K562 (cell line): ENCODE results near the gene MED20. TPM values are rescaled to one million over a fixed set of nuclear protein-coding genes. Genes with fewer than 3 reads are reported as not detected.

Experiments used
- CAMTA2 ChIP-seq: fragments of 250-450 bp; sonication (Bioruptor Pico); conservative IDR thresholded peaks from 2 replicates; pipeline ENCODE4 v1.5.1; 2022
- CCNT2 ChIP-seq: IDR thresholded peaks from 2 replicates; pipeline ENCODE4 v1.6.1; 2011; ENCODE audit warnings: borderline replicate concordance, low read depth, mild to moderate bottlenecking, moderate library complexity, mixed read lengths, low read length; ENCODE audit not compliant: insufficient read length; ENCODE audit errors: extremely low read depth
- HLTF ChIP-seq: fragments of 450-650 bp; IDR thresholded peaks from 2 replicates; pipeline ENCODE4 v1.6.1; 2016
- JUNB ChIP-seq: fragments of 450-650 bp; formaldehyde crosslinking; conservative IDR thresholded peaks from 2 replicates; pipeline ENCODE4 v1.4.0; 2020; ENCODE audit warnings: mild to moderate bottlenecking
- KLF1 ChIP-seq: fragments of 450-650 bp; IDR thresholded peaks from 2 replicates; pipeline ENCODE4 v1.6.1; 2016; ENCODE audit warnings: missing genetic modification characterization, missing compliant biosample characterization
- MEF2D ChIP-seq: conservative IDR thresholded peaks from 2 replicates; pipeline ENCODE4 v1.6.1; 2016; ENCODE audit warnings: low read depth, missing genetic modification characterization, missing compliant biosample characterization
- NBN ChIP-seq: fragments of 450-650 bp; IDR thresholded peaks from 2 replicates; pipeline ENCODE4 v1.6.1; 2016; ENCODE audit warnings: low read depth, mild to moderate bottlenecking
- NFRKB ChIP-seq: fragments of 450-650 bp; IDR thresholded peaks from 2 replicates; pipeline ENCODE4 v1.6.1; 2016; ENCODE audit warnings: low read depth
- PHB ChIP-seq: fragments of 250-450 bp; sonication (Bioruptor Pico); IDR thresholded peaks from 2 replicates; pipeline ENCODE4 v1.5.0; 2021
- RBBP5 ChIP-seq: fragments of 200-600 bp; sonication (generic); IDR thresholded peaks from 2 replicates; pipeline ENCODE4 v1.6.1; 2012; ENCODE audit warnings: borderline replicate concordance, mild to moderate bottlenecking, low read length, control low read depth, inconsistent platforms; ENCODE audit not compliant: insufficient read depth, poor library complexity, severe bottlenecking
- RHOXF2B ChIP-seq: fragments of 250-450 bp; sonication (Bioruptor Pico); conservative IDR thresholded peaks from 2 replicates; pipeline ENCODE4 v1.5.1; 2021
- SPI1 ChIP-seq: IDR thresholded peaks from 2 replicates; pipeline ENCODE4 v1.6.1; 2011; ENCODE audit warnings: low read depth, low read length, control low read depth, borderline replicate concordance
- STAG1 ChIP-seq: sonication (generic); formaldehyde crosslinking; IDR thresholded peaks from 2 replicates; pipeline ENCODE4 v1.5.0; 2020; ENCODE audit warnings: missing genetic modification reagents, borderline replicate concordance
- TAF7 ChIP-seq: fragments of 450-650 bp; IDR thresholded peaks from 2 replicates; pipeline ENCODE4 v1.6.1; 2016; ENCODE audit warnings: missing genetic modification characterization, missing compliant biosample characterization
- TEAD4 ChIP-seq, 2 experiments: sonication (generic) in 1 of 2; formaldehyde crosslinking in 1 of 2; IDR thresholded peaks; 2 replicates each; pipeline versions ENCODE4 v1.6.1 to v1.8.0; 2012 to 2022; ENCODE audit warnings: borderline replicate concordance in 1 of 2, inconsistent platforms in 1 of 2, low read length in 1 of 2, mild to moderate bottlenecking in 1 of 2, missing genetic modification reagents in 1 of 2
- XRCC5 ChIP-seq: fragments of 200-400 bp; formaldehyde crosslinking; IDR thresholded peaks from 2 replicates; pipeline ENCODE4 v1.6.1; 2017; ENCODE audit warnings: low read depth, mild to moderate bottlenecking, low read length
- ZNF197 ChIP-seq: fragments of 200-800 bp; sonication (Bioruptor generic); IDR thresholded peaks from 2 replicates; pipeline ENCODE4 v1.6.1; 2016; ENCODE audit warnings: low read depth, missing genetic modification characterization, missing compliant biosample characterization
- polyA plus RNA-seq, 8 experiments: library from polyadenylated mRNA; depleted of rRNA in 4 of 8; stranded (reverse) in 5 of 8; unstranded in 3 of 8; fragments of >200 nt; fragmentation: Nextera tagmentation in 2 of 8; fragmentation: Illumina TruSeq in 1 of 8; extraction: Ambion mirVana in 2 of 8; extraction: Trizol in 1 of 8; gene quantifications; 2 replicates each; pipeline versions ENCODE4 v1.2.1 to v1.2.3, GENCODE V29; 2011 to 2014; ENCODE audit warnings: inconsistent platforms in 1 of 8, missing spikeins in 1 of 8
- total RNA-seq, 7 experiments: library from RNA; depleted of rRNA in 6 of 7; stranded (reverse); fragments of >200 nt in 6 of 7; fragmentation: Illumina TruSeq in 2 of 7; extraction: Trizol in 2 of 7; gene quantifications; 2 replicates each; pipeline versions ENCODE4 v1.2.1 to v1.2.3, GENCODE V29; 2011 to 2021; ENCODE audit warnings: low replicate concordance in 1 of 7
- TF ChIP-seq, protein P1 (sequence below), 2 experiments: fragments of 450-650 bp in 1 of 2; sonication (generic) in 1 of 2; formaldehyde crosslinking in 1 of 2; IDR thresholded peaks in 1 of 2; conservative IDR thresholded peaks in 1 of 2; 2 replicates each; pipeline versions ENCODE4 v1.6.1 to v1.8.1; 2016 to 2023; ENCODE audit warnings: mild to moderate bottlenecking in 2 of 2, moderate library complexity in 2 of 2, inconsistent platforms in 1 of 2, missing genetic modification reagents in 1 of 2
- TF ChIP-seq, protein P2 (sequence below): fragments of 250-450 bp; sonication (Bioruptor Pico); IDR thresholded peaks from 2 replicates; pipeline ENCODE4 v1.9.0; 2021; ENCODE audit warnings: mild to moderate bottlenecking, inconsistent platforms
- TF ChIP-seq, protein P3 (sequence below), 2 experiments: fragments of 450-650 bp in 1 of 2; sonication (generic) in 1 of 2; formaldehyde crosslinking; conservative IDR thresholded peaks; 2 replicates each; pipeline versions ENCODE4 v1.4.0 to v1.8.1; 2020 to 2022; ENCODE audit warnings: mild to moderate bottlenecking in 1 of 2, missing genetic modification reagents in 1 of 2
- TF ChIP-seq, protein P4 (sequence below): sonication (generic); formaldehyde crosslinking; IDR thresholded peaks from 2 replicates; pipeline ENCODE4 v1.9.0; 2022; ENCODE audit warnings: mild to moderate bottlenecking, missing genetic modification reagents
- TF ChIP-seq, protein P5 (sequence below): sonication (generic); formaldehyde crosslinking; IDR thresholded peaks from 2 replicates; pipeline ENCODE4 v1.8.1; 2022; ENCODE audit warnings: missing genetic modification reagents

The MED20 gene
- total and polyA plus RNA-seq, 9 of the 15 experiments (the other 6 are each of a cell fraction or from before 2014, with no cell fraction given), result 27.3 to 80.9 (median 46.0) TPM

DNA sequence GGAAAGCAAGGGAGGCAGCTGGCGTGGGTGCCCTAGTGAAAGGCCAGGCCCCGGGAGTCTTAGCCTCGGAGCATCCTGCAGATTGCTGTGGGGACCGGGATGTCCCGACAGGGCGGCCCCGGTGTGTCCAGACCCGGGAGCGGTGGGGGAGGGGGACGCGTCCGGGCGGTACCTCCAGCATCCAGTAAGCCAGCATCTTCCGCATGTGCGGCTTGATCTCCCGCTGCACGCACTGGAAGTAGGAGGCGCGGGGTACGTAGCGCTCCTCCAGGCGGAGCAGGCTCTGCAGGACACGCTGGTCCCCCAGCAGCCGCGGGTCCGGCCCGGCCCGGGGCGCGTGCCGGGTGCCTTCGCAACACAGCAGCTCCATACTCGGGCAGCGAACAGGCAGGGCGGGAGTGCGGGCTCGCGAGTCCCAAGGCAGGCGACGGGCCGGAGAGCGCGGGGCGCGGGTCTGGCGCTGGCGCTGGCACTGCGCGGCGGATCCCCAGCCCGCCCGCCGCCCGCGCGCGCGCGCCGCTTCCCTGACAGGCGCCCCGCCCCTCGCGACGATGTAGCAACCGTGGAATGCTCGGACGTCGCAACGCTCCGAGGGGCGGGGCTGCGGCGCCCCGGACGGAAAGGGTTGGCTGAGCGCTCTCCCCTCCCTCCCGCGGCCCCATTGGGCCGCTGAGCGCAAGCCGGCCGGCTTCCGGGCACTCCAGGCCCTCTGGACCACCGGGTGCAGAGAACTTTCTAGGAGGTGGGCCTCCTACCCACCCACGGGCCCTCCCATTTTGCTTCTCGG, 20.5 kb upstream of the MED20 start, which contains the start of gene CCND3 (continued):
- TF ChIP-seq, protein P1, sequence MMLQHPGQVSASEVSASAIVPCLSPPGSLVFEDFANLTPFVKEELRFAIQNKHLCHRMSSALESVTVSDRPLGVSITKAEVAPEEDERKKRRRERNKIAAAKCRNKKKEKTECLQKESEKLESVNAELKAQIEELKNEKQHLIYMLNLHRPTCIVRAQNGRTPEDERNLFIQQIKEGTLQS (IDR thresholded peaks at IDR 0.05), result no peak
- TF ChIP-seq, protein P1 (CRISPR knock-in tag; conservative IDR thresholded peaks at IDR 0.05), result no peak
- TF ChIP-seq MEF2D (tag), result no peak
- TF ChIP-seq, protein P2, sequence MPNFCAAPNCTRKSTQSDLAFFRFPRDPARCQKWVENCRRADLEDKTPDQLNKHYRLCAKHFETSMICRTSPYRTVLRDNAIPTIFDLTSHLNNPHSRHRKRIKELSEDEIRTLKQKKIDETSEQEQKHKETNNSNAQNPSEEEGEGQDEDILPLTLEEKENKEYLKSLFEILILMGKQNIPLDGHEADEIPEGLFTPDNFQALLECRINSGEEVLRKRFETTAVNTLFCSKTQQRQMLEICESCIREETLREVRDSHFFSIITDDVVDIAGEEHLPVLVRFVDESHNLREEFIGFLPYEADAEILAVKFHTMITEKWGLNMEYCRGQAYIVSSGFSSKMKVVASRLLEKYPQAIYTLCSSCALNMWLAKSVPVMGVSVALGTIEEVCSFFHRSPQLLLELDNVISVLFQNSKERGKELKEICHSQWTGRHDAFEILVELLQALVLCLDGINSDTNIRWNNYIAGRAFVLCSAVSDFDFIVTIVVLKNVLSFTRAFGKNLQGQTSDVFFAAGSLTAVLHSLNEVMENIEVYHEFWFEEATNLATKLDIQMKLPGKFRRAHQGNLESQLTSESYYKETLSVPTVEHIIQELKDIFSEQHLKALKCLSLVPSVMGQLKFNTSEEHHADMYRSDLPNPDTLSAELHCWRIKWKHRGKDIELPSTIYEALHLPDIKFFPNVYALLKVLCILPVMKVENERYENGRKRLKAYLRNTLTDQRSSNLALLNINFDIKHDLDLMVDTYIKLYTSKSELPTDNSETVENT (CRISPR knock-in tag), result peak; percentile 83; the same call in 1 of the 2 replicates
- peak; percentile 88 for TF ChIP-seq CCNT2
- TF ChIP-seq KLF1 (tag), result 0 out of 2 replicates have a peak, but pooled peaks have one; percentile 58
- 0 out of 2 replicates have a peak, but pooled peaks have one; percentile 10 for TF ChIP-seq XRCC5
- no peak for TF ChIP-seq JUNB (CRISPR knock-in tag)
- peak; percentile 89 for TF ChIP-seq RBBP5
- TF ChIP-seq CAMTA2, result no peak
- no peak for TF ChIP-seq SPI1
- TF ChIP-seq TEAD4 (IDR thresholded peaks at IDR 0.05; ENCODE audit: low read length), result no peak; the same call in 1 of the 2 replicates
- no peak for TF ChIP-seq TEAD4 (CRISPR knock-in tag; IDR thresholded peaks at IDR 0.05; ENCODE audit: borderline replicate concordance)
- TF ChIP-seq, protein P3, sequence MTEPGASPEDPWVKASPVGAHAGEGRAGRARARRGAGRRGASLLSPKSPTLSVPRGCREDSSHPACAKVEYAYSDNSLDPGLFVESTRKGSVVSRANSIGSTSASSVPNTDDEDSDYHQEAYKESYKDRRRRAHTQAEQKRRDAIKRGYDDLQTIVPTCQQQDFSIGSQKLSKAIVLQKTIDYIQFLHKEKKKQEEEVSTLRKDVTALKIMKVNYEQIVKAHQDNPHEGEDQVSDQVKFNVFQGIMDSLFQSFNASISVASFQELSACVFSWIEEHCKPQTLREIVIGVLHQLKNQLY (CRISPR knock-in tag; conservative IDR thresholded peaks at IDR 0.05), result no peak
- TF ChIP-seq STAG1 (CRISPR knock-in tag), result peak; percentile 35; the same call in 1 of the 2 replicates
- TF ChIP-seq, protein P4, sequence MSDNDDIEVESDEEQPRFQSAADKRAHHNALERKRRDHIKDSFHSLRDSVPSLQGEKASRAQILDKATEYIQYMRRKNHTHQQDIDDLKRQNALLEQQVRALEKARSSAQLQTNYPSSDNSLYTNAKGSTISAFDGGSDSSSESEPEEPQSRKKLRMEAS (CRISPR knock-in tag), result peak; percentile 64
- TF ChIP-seq, protein P5, sequence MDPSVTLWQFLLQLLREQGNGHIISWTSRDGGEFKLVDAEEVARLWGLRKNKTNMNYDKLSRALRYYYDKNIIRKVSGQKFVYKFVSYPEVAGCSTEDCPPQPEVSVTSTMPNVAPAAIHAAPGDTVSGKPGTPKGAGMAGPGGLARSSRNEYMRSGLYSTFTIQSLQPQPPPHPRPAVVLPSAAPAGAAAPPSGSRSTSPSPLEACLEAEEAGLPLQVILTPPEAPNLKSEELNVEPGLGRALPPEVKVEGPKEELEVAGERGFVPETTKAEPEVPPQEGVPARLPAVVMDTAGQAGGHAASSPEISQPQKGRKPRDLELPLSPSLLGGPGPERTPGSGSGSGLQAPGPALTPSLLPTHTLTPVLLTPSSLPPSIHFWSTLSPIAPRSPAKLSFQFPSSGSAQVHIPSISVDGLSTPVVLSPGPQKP (CRISPR knock-in tag), result no peak
- no peak for TF ChIP-seq RHOXF2B (CRISPR knock-in tag)
- peak; percentile 71; the same call in 1 of the 2 replicates for TF ChIP-seq PHB
- TF ChIP-seq NFRKB, result peak; percentile 5; the same call in 1 of the 2 replicates
- peak; percentile 61; the same call in 1 of the 2 replicates for TF ChIP-seq HLTF
- TF ChIP-seq ZNF197 (CRISPR knock-in tag), result 0 out of 2 replicates have a peak, but pooled peaks have one; percentile 39
- TF ChIP-seq TAF7 (tag), result no peak
- no peak for TF ChIP-seq NBN
